Measurements from ENCODE around the gene CRIP2.
A peak's percentile ranks its signal among the peaks of the same experiment; 100 is the strongest.

CRIP2 gene

DNA sequence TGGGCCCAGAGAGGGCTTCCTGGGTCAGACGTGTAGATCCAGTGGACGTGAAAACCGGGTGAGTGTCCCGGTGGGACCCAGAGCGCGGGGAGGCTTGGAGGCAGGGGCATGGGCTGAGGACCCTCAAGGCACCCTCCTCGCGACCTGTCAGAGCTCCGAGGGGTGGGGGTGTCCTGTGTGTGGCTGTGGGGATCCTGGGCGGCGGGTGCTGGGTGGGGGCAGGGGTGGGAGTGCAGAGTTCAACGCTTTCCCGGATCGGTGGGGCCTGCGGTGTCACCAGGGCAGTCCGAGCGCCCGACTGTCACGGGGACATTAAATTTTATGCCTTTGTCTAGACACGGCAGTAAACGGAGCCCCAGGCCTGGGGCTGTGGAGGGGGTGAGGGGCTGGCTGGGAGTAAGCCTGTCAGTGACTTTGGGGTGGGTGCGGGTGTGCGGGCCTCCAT, 52.8 kb downstream of the CRIP2 start:
- Histone ChIP-seq H3K36me3 (ENCODE audit: control insufficient read depth, insufficient read depth, low read length) (no peaks in the 10 kb centered on the region), H3K4me3 (replicated peaks; ENCODE audit: low read depth, low read length) (no peak overlapping the region), H3K27me3 (replicated peaks; ENCODE audit: control insufficient read depth, insufficient read depth, low read length) (peaks cover 2% of the 10 kb centered on the region)
- TF ChIP-seq, protein P1, sequence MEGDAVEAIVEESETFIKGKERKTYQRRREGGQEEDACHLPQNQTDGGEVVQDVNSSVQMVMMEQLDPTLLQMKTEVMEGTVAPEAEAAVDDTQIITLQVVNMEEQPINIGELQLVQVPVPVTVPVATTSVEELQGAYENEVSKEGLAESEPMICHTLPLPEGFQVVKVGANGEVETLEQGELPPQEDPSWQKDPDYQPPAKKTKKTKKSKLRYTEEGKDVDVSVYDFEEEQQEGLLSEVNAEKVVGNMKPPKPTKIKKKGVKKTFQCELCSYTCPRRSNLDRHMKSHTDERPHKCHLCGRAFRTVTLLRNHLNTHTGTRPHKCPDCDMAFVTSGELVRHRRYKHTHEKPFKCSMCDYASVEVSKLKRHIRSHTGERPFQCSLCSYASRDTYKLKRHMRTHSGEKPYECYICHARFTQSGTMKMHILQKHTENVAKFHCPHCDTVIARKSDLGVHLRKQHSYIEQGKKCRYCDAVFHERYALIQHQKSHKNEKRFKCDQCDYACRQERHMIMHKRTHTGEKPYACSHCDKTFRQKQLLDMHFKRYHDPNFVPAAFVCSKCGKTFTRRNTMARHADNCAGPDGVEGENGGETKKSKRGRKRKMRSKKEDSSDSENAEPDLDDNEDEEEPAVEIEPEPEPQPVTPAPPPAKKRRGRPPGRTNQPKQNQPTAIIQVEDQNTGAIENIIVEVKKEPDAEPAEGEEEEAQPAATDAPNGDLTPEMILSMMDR (IDR thresholded peaks at IDR 0.05; ENCODE audit: insufficient read depth, low read length, poor library complexity, severe bottlenecking) = no peak
- DNase-seq (ENCODE audit: extremely low read depth, insufficient read length) = no peak

DNA sequence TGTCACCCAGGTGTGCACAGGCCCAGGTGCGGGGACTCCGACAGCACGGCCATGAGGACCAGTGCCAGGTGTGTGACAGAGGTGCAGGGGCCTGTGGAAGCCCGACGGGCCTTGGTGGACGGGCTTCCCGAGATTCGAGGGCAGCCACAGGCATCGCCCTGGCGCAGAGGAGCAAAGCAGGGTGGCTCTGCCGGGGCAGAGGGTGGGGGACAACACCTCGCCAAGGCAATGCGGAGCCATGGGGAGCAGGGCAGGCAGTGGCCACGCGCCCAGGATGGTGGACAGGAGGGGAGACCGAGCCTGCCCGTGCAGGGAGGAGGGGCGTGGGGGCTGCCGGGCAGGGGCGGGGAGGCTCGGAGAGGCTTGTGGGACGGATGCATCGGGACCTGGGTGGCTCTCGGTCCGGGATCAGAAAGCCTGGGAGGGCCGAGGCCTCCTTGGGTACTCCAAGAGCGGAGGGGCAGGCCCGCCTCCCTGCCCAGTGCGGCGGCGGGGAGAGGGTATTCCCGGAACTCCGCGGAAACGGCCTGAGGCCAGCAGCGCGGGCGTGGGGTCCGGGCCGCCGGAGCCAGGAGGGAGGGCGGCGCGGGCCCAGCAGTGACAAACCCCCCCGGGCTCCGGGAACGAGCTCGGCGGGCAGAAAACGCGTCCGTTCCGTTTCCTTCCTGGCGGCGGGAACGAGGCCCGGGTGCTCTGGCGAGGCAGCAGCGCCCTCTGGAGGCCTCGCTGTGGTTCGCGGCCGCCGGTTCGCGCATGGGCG, 53.4 kb downstream of the CRIP2 start:
- peak; percentile 76 for DNase-seq (ENCODE audit: extremely low read depth, insufficient read length)
- Histone ChIP-seq H3K4me3 (replicated peaks; ENCODE audit: low read depth, low read length) (peak overlapping the region; percentile 52), H3K27me3 (replicated peaks; ENCODE audit: control insufficient read depth, insufficient read depth, low read length) (peaks cover 2% of the 10 kb centered on the region), H3K36me3 (ENCODE audit: control insufficient read depth, insufficient read depth, low read length) (no peaks in the 10 kb centered on the region)
- TF ChIP-seq, protein P1 (IDR thresholded peaks at IDR 0.05; ENCODE audit: insufficient read depth, low read length, poor library complexity, severe bottlenecking) = peak; percentile 70

GRCh38 chr14:105528586-105529318, 54.1 kb downstream of the CRIP2 start:
- no peaks in the 10 kb centered on the region for H3K36me3 ChIP-seq (ENCODE audit: control insufficient read depth, insufficient read depth, low read length)
- no peak overlapping the region; the same call in 1 of the 2 replicates for H3K4me3 ChIP-seq (replicated peaks; ENCODE audit: low read depth, low read length)
- TF ChIP-seq, protein P1 (IDR thresholded peaks at IDR 0.05; ENCODE audit: insufficient read depth, low read length, poor library complexity, severe bottlenecking) = no peak

DNA sequence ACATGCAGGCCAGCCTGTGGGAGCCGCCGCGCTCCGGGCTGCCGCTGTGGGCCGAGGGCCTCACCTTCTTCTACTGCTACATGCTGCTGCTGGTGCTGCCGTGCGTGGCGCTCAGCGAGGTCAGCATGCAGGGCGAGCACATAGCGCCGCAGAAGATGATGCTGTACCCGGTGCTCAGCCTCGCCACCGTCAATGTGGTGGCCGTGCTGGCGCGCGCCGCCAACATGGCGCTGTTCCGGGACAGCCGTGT, 54.6 kb downstream of the CRIP2 start:
- Histone ChIP-seq H3K27me3 (replicated peaks; ENCODE audit: control insufficient read depth, insufficient read depth, low read length) (peaks cover 2% of the 10 kb centered on the region), H3K36me3 (ENCODE audit: control insufficient read depth, insufficient read depth, low read length) (no peaks in the 10 kb centered on the region), H3K4me3 (replicated peaks; ENCODE audit: low read depth, low read length) (no peak overlapping the region)
- no peak for DNase-seq (ENCODE audit: extremely low read depth, insufficient read length)
- TF ChIP-seq, protein P1 (IDR thresholded peaks at IDR 0.05; ENCODE audit: insufficient read depth, low read length, poor library complexity, severe bottlenecking) = no peak

More at GRCh38 chr14:105528586-105529318, 54.1 kb downstream of the CRIP2 start:
- H3K27me3 ChIP-seq (replicated peaks; ENCODE audit: control insufficient read depth, insufficient read depth, low read length) = peaks cover 2% of the 10 kb centered on the region
- DNase-seq (ENCODE audit: extremely low read depth, insufficient read length) = peak; percentile 51

Measured in GM06990 (cell line).